NCI-H2196 treated with DMSO at 0.1 percent for 48 hours (cell line): ENCODE data around the gene DCLK1.

Source experiments
- DNase-seq: peaks from one replicate; lab custom pipeline; 2025; ENCODE audit not compliant: unreplicated experiment; lab: John Stamatoyannopoulos, UW

DCLK1 gene

GRCh38 chr13:35794734-35795389 lies 336.3 kb downstream of the DCLK1 start:
- DNase-seq: no peak

GRCh38 chr13:35793823-35794222 lies 337.4 kb downstream of the DCLK1 start:
- no peak for DNase-seq

- no peak for DNase-seq
Observed at GRCh38 chr13:35792911-35793310, 338.3 kb downstream of the DCLK1 start.

- DNase-seq: no peak
Observed at GRCh38 chr13:35792021-35792420, 339.2 kb downstream of the DCLK1 start.

- DNase-seq: no peak
Observed at GRCh38 chr13:35791184-35791851, 339.9 kb downstream of the DCLK1 start.

GRCh38 chr13:35789335-35790165 lies 341.6 kb downstream of the DCLK1 start:
- no peak for DNase-seq

- no peak for DNase-seq
Observed at GRCh38 chr13:35787937-35788336, 343.2 kb downstream of the DCLK1 start.

GRCh38 chr13:35785576-35786303 lies 345.4 kb downstream of the DCLK1 start:
- no peak for DNase-seq

- DNase-seq: no peak
Observed at GRCh38 chr13:35784286-35784951, 346.8 kb downstream of the DCLK1 start.

- no peak for DNase-seq
Observed at GRCh38 chr13:35782793-35783192, 348.4 kb downstream of the DCLK1 start.

- no peak for DNase-seq
Observed at GRCh38 chr13:35781036-35782000, 349.9 kb downstream of the DCLK1 start.

- DNase-seq: no peak
Observed at GRCh38 chr13:35780613-35781012, 350.6 kb downstream of the DCLK1 start.

GRCh38 chr13:35771898-35772297 lies 359.3 kb downstream of the DCLK1 start:
- DNase-seq: no peak

- DNase-seq: no peak
Observed at GRCh38 chr13:35770756-35771297, 360.4 kb downstream of the DCLK1 start.

GRCh38 chr13:35769812-35770211 lies 361.4 kb downstream of the DCLK1 start:
- no peak for DNase-seq

GRCh38 chr13:35768551-35768950 lies 362.6 kb downstream of the DCLK1 start:
- no peak for DNase-seq

- DNase-seq: no peak
Observed at GRCh38 chr13:35768073-35768472, 363.1 kb downstream of the DCLK1 start.

GRCh38 chr13:35767256-35767976 lies 363.8 kb downstream of the DCLK1 start:
- DNase-seq: no peak

GRCh38 chr13:35766663-35767062 lies 364.5 kb downstream of the DCLK1 start:
- DNase-seq: no peak
